ENCODE measurements around the gene REPIN1. TPM values are rescaled to one million over a fixed set of nuclear protein-coding genes. Genes with fewer than 3 reads are reported as not detected.

The REPIN1 gene
- total and polyA plus RNA-seq, 4 donors = 31.0 to 124 (median 87.9) TPM

DNA sequence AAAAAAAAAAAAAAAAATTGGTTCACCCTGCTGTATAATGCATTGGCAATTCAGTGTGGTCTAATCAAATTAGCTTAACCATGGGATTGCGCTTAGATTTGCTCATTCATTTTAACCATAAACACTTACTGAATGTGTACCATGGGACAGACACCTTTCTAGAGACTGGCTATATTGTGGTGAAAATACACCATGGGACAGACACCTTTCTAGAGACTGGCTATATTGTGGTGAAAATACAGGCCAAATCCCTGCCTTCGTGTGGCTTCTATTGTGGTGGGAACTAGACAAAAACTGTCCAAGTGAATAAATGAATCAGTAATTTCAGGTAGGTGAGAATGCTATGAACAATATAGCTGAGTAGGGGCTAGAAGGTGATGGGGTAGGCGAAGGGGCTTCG, 10.2 kb upstream of the REPIN1 start:
- DNase-seq (ENCODE audit: low read depth in 4 of 6, low spot score in 6 of 6) = no peak
- Histone ChIP-seq H3K27ac (ENCODE audit: low read depth, low read length) (no peak overlapping the region), H3K4me3 (ENCODE audit: low read depth, low read length) (no peak overlapping the region), H3K9me3 (ENCODE audit: control insufficient read depth, insufficient read depth, low read length) (no peaks in the 10 kb centered on the region), H3K36me3 (ENCODE audit: control insufficient read depth, insufficient read depth, low read length) (no peaks in the 10 kb centered on the region), H3K27me3 (ENCODE audit: control insufficient read depth, insufficient read depth, low read length) (no peaks in the 10 kb centered on the region), H3K4me1 (ENCODE audit: control insufficient read depth, insufficient read depth, low read length) (peaks cover 9% of the 10 kb centered on the region)
- 93% methylated on average over 3 of the region's 4 CpGs for WGBS (ENCODE audit: insufficient coverage)

- Histone ChIP-seq H3K27ac (ENCODE audit: low read depth, low read length) (no peak overlapping the region), H3K4me3 (ENCODE audit: low read depth, low read length) (no peak overlapping the region), H3K27me3 (ENCODE audit: control insufficient read depth, insufficient read depth, low read length) (no peaks in the 10 kb centered on the region), H3K9me3 (ENCODE audit: control insufficient read depth, insufficient read depth, low read length) (no peaks in the 10 kb centered on the region), H3K4me1 (ENCODE audit: control insufficient read depth, insufficient read depth, low read length) (peaks cover 13% of the 10 kb centered on the region), H3K36me3 (ENCODE audit: control insufficient read depth, insufficient read depth, low read length) (no peaks in the 10 kb centered on the region)
- WGBS (ENCODE audit: insufficient coverage) = 88% methylated on average over 4 of the region's 4 CpGs
- DNase-seq (ENCODE audit: low read depth in 4 of 6, low spot score in 6 of 6) = no peak
Observed at GRCh38 chr7:150358988-150359621, 9.5 kb upstream of the REPIN1 start.

GRCh38 chr7:150359622-150360362, 8.8 kb upstream of the REPIN1 start:
- Histone ChIP-seq H3K27me3 (ENCODE audit: control insufficient read depth, insufficient read depth, low read length) (no peaks in the 10 kb centered on the region), H3K27ac (ENCODE audit: low read depth, low read length) (no peak overlapping the region), H3K36me3 (ENCODE audit: control insufficient read depth, insufficient read depth, low read length) (no peaks in the 10 kb centered on the region), H3K4me3 (ENCODE audit: low read depth, low read length) (no peak overlapping the region), H3K9me3 (ENCODE audit: control insufficient read depth, insufficient read depth, low read length) (no peaks in the 10 kb centered on the region), H3K4me1 (ENCODE audit: control insufficient read depth, insufficient read depth, low read length) (peaks cover 13% of the 10 kb centered on the region)
- DNase-seq (ENCODE audit: low read depth in 4 of 6, low spot score in 6 of 6) = no peak
- 90% methylated on average over 2 of the region's 2 CpGs for WGBS (ENCODE audit: insufficient coverage)

DNA sequence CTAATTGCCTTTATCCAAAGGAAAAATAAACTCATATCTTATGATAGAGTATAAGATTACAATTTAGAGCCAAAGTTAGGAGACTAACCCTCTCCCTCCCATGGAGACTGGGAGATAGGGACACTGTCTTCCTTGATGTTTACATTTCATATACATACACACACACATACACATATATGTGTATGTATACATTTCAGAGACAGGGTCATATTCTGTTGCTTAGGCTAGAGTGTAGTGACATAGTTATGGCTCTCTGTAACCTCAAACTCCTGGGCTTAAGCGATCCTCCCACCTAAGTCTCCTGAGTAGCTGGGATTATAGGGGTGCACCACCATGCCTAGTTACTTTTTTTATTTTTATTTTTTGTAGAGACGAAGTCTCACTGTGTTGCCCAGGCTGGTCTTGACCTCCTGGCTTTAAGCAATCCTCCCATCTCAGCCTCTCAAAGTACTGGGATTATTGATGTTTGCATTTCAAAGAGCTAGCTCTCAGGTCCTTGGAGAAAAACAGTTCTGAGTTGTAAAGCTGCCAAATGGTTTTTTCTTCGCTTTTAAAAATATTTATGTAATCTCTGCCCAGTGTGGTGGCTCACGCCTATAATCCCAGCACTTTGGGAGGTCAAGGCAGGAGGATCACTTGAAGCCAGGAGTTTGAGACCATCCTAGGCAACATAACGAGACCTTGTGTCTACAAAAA, 8.1 kb upstream of the REPIN1 start:
- DNase-seq (ENCODE audit: low read depth in 4 of 6, low spot score in 6 of 6) = no peak
- H3K4me3 ChIP-seq (ENCODE audit: low read depth, low read length) = no peak overlapping the region
- no peaks in the 10 kb centered on the region for H3K9me3 ChIP-seq (ENCODE audit: control insufficient read depth, insufficient read depth, low read length)
- no peak overlapping the region for H3K27ac ChIP-seq (ENCODE audit: low read depth, low read length)
- no peaks in the 10 kb centered on the region for H3K27me3 ChIP-seq (ENCODE audit: control insufficient read depth, insufficient read depth, low read length)
- H3K4me1 ChIP-seq (ENCODE audit: control insufficient read depth, insufficient read depth, low read length) = peaks cover 13% of the 10 kb centered on the region
- H3K36me3 ChIP-seq (ENCODE audit: control insufficient read depth, insufficient read depth, low read length) = no peaks in the 10 kb centered on the region
- WGBS (ENCODE audit: insufficient coverage) = 78% methylated on average over 2 of the region's 5 CpGs

DNA sequence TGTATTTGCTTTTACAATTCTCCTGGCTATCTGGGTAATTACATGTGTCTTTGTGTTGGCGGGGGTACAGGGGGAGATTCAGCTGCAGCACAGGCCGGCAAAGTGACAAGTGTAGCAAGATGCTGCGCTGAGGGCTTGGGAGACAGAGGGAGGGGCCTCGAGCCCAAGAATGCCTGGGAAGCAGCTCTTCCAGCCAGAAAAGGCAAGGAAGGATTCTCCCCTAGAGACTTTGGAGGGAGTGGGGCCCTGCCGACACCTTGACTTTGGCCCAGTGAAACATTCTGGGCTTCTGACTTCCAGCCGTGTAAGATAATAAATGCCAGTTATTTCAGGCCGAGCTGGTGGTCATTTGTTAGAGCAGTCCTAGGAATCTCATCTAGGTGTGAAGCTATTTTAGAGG, 7.2 kb upstream of the REPIN1 start:
- Histone ChIP-seq H3K27ac (ENCODE audit: low read depth, low read length) (no peak overlapping the region), H3K27me3 (ENCODE audit: control insufficient read depth, insufficient read depth, low read length) (no peaks in the 10 kb centered on the region), H3K4me1 (ENCODE audit: control insufficient read depth, insufficient read depth, low read length) (peaks cover 13% of the 10 kb centered on the region), H3K9me3 (ENCODE audit: control insufficient read depth, insufficient read depth, low read length) (no peaks in the 10 kb centered on the region), H3K36me3 (ENCODE audit: control insufficient read depth, insufficient read depth, low read length) (no peaks in the 10 kb centered on the region), H3K4me3 (ENCODE audit: low read depth, low read length) (no peak overlapping the region)
- no peak for DNase-seq (ENCODE audit: low read depth in 4 of 6, low spot score in 6 of 6)
- 37% methylated on average over 7 of the region's 7 CpGs for WGBS (ENCODE audit: insufficient coverage)

GRCh38 chr7:150361807-150362621, 6.6 kb upstream of the REPIN1 start:
- 58% methylated on average over 12 of the region's 18 CpGs for WGBS (ENCODE audit: insufficient coverage)
- Histone ChIP-seq H3K27me3 (ENCODE audit: control insufficient read depth, insufficient read depth, low read length) (no peaks in the 10 kb centered on the region), H3K4me3 (ENCODE audit: low read depth, low read length) (no peak overlapping the region), H3K9me3 (ENCODE audit: control insufficient read depth, insufficient read depth, low read length) (no peaks in the 10 kb centered on the region), H3K4me1 (ENCODE audit: control insufficient read depth, insufficient read depth, low read length) (peaks cover 13% of the 10 kb centered on the region), H3K36me3 (ENCODE audit: control insufficient read depth, insufficient read depth, low read length) (no peaks in the 10 kb centered on the region), H3K27ac (ENCODE audit: low read depth, low read length) (no peak overlapping the region)
- DNase-seq (ENCODE audit: low read depth in 4 of 6, low spot score in 6 of 6) = no peak

DNA sequence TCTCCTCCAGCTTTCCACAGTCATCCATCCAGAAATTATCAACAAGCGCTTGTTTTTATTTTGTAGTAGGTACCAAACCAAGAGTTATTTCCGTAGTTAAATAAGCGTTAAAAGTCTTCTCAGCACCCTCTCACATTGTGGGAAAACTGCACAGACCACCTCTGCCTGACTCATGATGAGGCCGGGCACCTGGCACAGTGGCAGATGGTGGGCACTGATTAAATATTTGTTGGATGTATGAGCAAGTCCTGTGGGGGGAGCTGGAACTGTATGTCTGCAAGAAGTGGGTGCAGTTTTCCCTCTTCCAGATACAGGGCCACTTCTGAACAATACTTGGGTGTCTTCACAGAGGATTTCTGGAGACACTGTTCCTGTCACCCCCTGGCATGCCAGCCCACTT, 5.3 kb upstream of the REPIN1 start:
- Histone ChIP-seq H3K27me3 (ENCODE audit: control insufficient read depth, insufficient read depth, low read length) (no peaks in the 10 kb centered on the region), H3K36me3 (ENCODE audit: control insufficient read depth, insufficient read depth, low read length) (no peaks in the 10 kb centered on the region), H3K9me3 (ENCODE audit: control insufficient read depth, insufficient read depth, low read length) (no peaks in the 10 kb centered on the region), H3K27ac (ENCODE audit: low read depth, low read length) (no peak overlapping the region), H3K4me1 (ENCODE audit: control insufficient read depth, insufficient read depth, low read length) (peaks cover 19% of the 10 kb centered on the region), H3K4me3 (ENCODE audit: low read depth, low read length) (no peak overlapping the region)
- whole genome bisulfite sequencing (ENCODE audit: insufficient coverage) = 57% methylated on average over 1 of the region's 4 CpGs
- no peak for DNase-seq (ENCODE audit: low read depth in 4 of 6, low spot score in 6 of 6)

GRCh38 chr7:150363872-150364271, 4.8 kb upstream of the REPIN1 start:
- Histone ChIP-seq H3K27ac (ENCODE audit: low read depth, low read length) (no peak overlapping the region), H3K4me3 (ENCODE audit: low read depth, low read length) (no peak overlapping the region), H3K27me3 (ENCODE audit: control insufficient read depth, insufficient read depth, low read length) (no peaks in the 10 kb centered on the region), H3K9me3 (ENCODE audit: control insufficient read depth, insufficient read depth, low read length) (no peaks in the 10 kb centered on the region), H3K36me3 (ENCODE audit: control insufficient read depth, insufficient read depth, low read length) (no peaks in the 10 kb centered on the region), H3K4me1 (ENCODE audit: control insufficient read depth, insufficient read depth, low read length) (peaks cover 19% of the 10 kb centered on the region)
- WGBS (ENCODE audit: insufficient coverage) = 84% methylated on average over 4 of the region's 5 CpGs
- DNase-seq (ENCODE audit: low read depth in 4 of 6, low spot score in 6 of 6) = no peak

DNA sequence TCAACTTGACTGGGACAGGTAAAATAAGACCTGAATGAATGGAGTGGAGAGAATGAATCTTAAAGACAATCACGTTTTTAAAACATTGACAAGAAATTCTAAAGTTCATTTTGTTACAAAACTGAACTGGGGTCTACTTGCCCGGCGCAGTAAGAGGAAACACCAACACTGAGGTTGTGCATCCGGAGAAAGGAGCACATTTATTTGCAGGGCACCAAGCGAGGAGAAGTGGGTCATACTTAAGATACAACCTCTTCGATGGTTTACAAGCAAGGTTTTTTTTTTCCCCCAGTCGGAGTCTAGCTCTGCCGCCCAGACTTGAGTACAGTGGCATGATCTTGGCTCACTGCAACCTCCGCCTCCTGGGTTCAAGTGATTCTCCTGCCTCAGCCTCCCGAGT, 3.4 kb upstream of the REPIN1 start:
- WGBS (ENCODE audit: insufficient coverage) = 89% methylated on average over 6 of the region's 10 CpGs
- Histone ChIP-seq H3K4me1 (ENCODE audit: control insufficient read depth, insufficient read depth, low read length) (peaks cover 31% of the 10 kb centered on the region), H3K9me3 (ENCODE audit: control insufficient read depth, insufficient read depth, low read length) (no peaks in the 10 kb centered on the region), H3K36me3 (ENCODE audit: control insufficient read depth, insufficient read depth, low read length) (peaks cover 8% of the 10 kb centered on the region), H3K27me3 (ENCODE audit: control insufficient read depth, insufficient read depth, low read length) (no peaks in the 10 kb centered on the region), H3K4me3 (ENCODE audit: low read depth, low read length) (no peak overlapping the region), H3K27ac (ENCODE audit: low read depth, low read length) (no peak overlapping the region)
- DNase-seq (ENCODE audit: low read depth in 4 of 6, low spot score in 6 of 6) = no peak

All from spinal cord (tissue), 10 donors.